B cell (primary cell): Measurements from ENCODE around the gene CEP68. TPM values are rescaled to one million over a fixed set of nuclear protein-coding genes. Genes with fewer than 3 reads are reported as not detected.

ENCODE experiments used
- ATAC-seq: fragments of 200-7000 bp; cut with Tn5 transposase; one replicate; pipeline ENCODE4 v1.10.0; 2021; ENCODE audit warnings: low read depth, mild to moderate bottlenecking, moderate number of reproducible peaks, moderate library complexity
- CTCF ChIA-PET: fragments of 350-600 bp; sonication (Branson Sonifier 250); formaldehyde crosslinking; loops from one replicate; lab custom pipeline; 2021; ENCODE audit warnings: antibody characterized with exemption, inconsistent platforms; lab: Charles Lee
- POLR2A ChIA-PET: fragments of 350-600 bp; sonication (Branson Sonifier 250); formaldehyde crosslinking; loops from one replicate; lab custom pipeline; 2021; ENCODE audit warnings: antibody characterized with exemption; lab: Charles Lee
- DNase-seq: peaks from one replicate; pipeline ENCODE4 v3.0.0; 2013
- H2AFZ ChIP-seq: 2 replicates; pipeline ENCODE4 v1.6.1; 2012; ENCODE audit warnings: mild to moderate bottlenecking, low read depth, low read length; ENCODE audit not compliant: insufficient read depth, poor library complexity, severe bottlenecking
- H3K27ac ChIP-seq, 2 donors: 1 replicate in 1 of 2; 2 replicates in 1 of 2; pipeline ENCODE4 v1.5.1; 2012 to 2013; ENCODE audit warnings: low read length in 2 of 2, mild to moderate bottlenecking in 2 of 2, moderate library complexity in 1 of 2
- H3K27me3 ChIP-seq, 4 experiments: fragments of 200-600 bp in 1 of 4; sonication (generic) in 1 of 4; replicated peaks in 1 of 4; 1 replicate in 2 of 4; 2 replicates in 2 of 4; pipeline versions ENCODE4 v1.6.1 to v1.7.0; 2013 to 2016; ENCODE audit warnings: low read length in 3 of 4, mild to moderate bottlenecking in 2 of 4, mixed read lengths in 1 of 4, moderate library complexity in 1 of 4; ENCODE audit not compliant: insufficient read depth in 4 of 4, control insufficient read depth in 3 of 4; ENCODE audit errors: control extremely low read depth in 1 of 4
- H3K36me3 ChIP-seq, 2 experiments: replicated peaks in 1 of 2; 1 replicate in 1 of 2; 2 replicates in 1 of 2; pipeline versions ENCODE4 v1.6.1 to v1.7.1; 2013; ENCODE audit warnings: low read length in 1 of 2; ENCODE audit not compliant: insufficient read depth in 2 of 2, control insufficient read depth in 1 of 2; ENCODE audit errors: control extremely low read depth in 1 of 2, extremely low read depth in 1 of 2
- H3K4me1 ChIP-seq, 2 donors: fragments of 200-600 bp in 1 of 2; sonication (generic) in 1 of 2; 1 replicate in 1 of 2; 2 replicates in 1 of 2; pipeline versions ENCODE4 v1.5.1 to v1.6.1; 2013 to 2017; ENCODE audit warnings: low read length in 2 of 2; ENCODE audit not compliant: control insufficient read depth in 2 of 2, insufficient read depth in 2 of 2
- H3K4me2 ChIP-seq: replicated peaks from 2 replicates; pipeline ENCODE3; 2012; ENCODE audit warnings: mild to moderate bottlenecking, low read depth, low read length; ENCODE audit not compliant: poor library complexity, severe bottlenecking
- H3K4me3 ChIP-seq, 5 experiments: fragments of 200-600 bp in 1 of 5; sonication (generic) in 1 of 5; 1 replicate in 3 of 5; 2 replicates in 2 of 5; pipeline versions ENCODE4 v1.5.1 to v1.7.0; 2011 to 2016; ENCODE audit warnings: low read length in 4 of 5, mild to moderate bottlenecking in 4 of 5, low read depth in 2 of 5, control low read depth in 1 of 5, moderate library complexity in 1 of 5; ENCODE audit not compliant: insufficient read depth in 1 of 5; ENCODE audit errors: control extremely low read depth in 1 of 5, extremely low read depth in 1 of 5
- H3K79me2 ChIP-seq: fragments of 200-600 bp; sonication (generic); one replicate; pipeline ENCODE4 v1.6.0; 2016; ENCODE audit warnings: low read length; ENCODE audit not compliant: control insufficient read depth, insufficient read depth
- H3K9ac ChIP-seq: fragments of 200-600 bp; sonication (generic); 2 replicates; pipeline ENCODE4 v1.6.1; 2017; ENCODE audit warnings: mild to moderate bottlenecking, low read length, moderate library complexity
- H3K9me3 ChIP-seq, 3 donors: one replicate each; pipeline versions ENCODE4 v1.6.1 to v1.7.1; 2013; ENCODE audit warnings: low read length in 2 of 3; ENCODE audit not compliant: control insufficient read depth in 2 of 3, insufficient read depth in 1 of 3; ENCODE audit errors: control extremely low read depth in 1 of 3
- H4K20me1 ChIP-seq: 2 replicates; pipeline ENCODE4 v1.6.0; 2012; ENCODE audit warnings: mild to moderate bottlenecking, low read length; ENCODE audit not compliant: insufficient read depth, control insufficient read depth, poor library complexity, severe bottlenecking
- H3K27ac Mint-ChIP-seq: one replicate; pipeline ENCODE4 v1.8.0; 2021; ENCODE audit warnings: mixed read lengths
- H3K27me3 Mint-ChIP-seq: one replicate; pipeline ENCODE4 v1.8.0; 2021; ENCODE audit warnings: mixed read lengths
- H3K4me1 Mint-ChIP-seq: one replicate; pipeline ENCODE4 v1.8.0; 2021; ENCODE audit warnings: mixed read lengths
- H3K4me3 Mint-ChIP-seq: one replicate; pipeline ENCODE4 v1.8.0; 2021; ENCODE audit warnings: mixed read lengths
- H3K9me3 Mint-ChIP-seq: one replicate; pipeline ENCODE4 v1.8.0; 2022; ENCODE audit warnings: mixed read lengths; ENCODE audit not compliant: insufficient read depth
- EZH2 ChIP-seq: IDR thresholded peaks from 2 replicates; pipeline ENCODE4 v1.6.1; 2012; ENCODE audit warnings: borderline replicate concordance, low read depth, mild to moderate bottlenecking, moderate library complexity, low read length; ENCODE audit not compliant: insufficient read depth, poor library complexity, severe bottlenecking
- WGBS: methylation state at CpG from one replicate; pipeline ENCODE4 v1.1.5; 2013; ENCODE audit warnings: missing lambda C conversion rate; ENCODE audit not compliant: insufficient coverage; 5-methylcytosine and 5-hydroxymethylcytosine counted together
- intact Hi-C: fragments of 100-400 bp; cut with micrococcal nuclease; formaldehyde crosslinking; loops from one replicate; pipeline ENCODE4 v1.10.0; 2022
- polyA plus RNA-seq: library from polyadenylated mRNA; depleted of rRNA; stranded (reverse); fragments of >200 nt; gene quantifications from 2 replicates; pipeline ENCODE4 v1.2.3, GENCODE V29; 2012
- total RNA-seq, 2 donors: library from RNA; stranded (reverse); fragments of 120-200 nt in 1 of 2; gene quantifications; 1 replicate in 1 of 2; 2 replicates in 1 of 2; pipeline versions ENCODE4 v1.2.3 to v1.2.4, GENCODE V29; 2013 to 2022
- TF ChIP-seq, protein P1 (sequence below): fragments of 200-600 bp; IDR thresholded peaks from one replicate; pipeline ENCODE4 v1.8.0; 2022; ENCODE audit warnings: antibody characterized with exemption, mild to moderate bottlenecking

Gene CEP68
- total and polyA plus RNA-seq, 2 donors (not counting 1 experiment from before 2014, with no cell fraction given), result 11.0 to 32.0 TPM

DNA sequence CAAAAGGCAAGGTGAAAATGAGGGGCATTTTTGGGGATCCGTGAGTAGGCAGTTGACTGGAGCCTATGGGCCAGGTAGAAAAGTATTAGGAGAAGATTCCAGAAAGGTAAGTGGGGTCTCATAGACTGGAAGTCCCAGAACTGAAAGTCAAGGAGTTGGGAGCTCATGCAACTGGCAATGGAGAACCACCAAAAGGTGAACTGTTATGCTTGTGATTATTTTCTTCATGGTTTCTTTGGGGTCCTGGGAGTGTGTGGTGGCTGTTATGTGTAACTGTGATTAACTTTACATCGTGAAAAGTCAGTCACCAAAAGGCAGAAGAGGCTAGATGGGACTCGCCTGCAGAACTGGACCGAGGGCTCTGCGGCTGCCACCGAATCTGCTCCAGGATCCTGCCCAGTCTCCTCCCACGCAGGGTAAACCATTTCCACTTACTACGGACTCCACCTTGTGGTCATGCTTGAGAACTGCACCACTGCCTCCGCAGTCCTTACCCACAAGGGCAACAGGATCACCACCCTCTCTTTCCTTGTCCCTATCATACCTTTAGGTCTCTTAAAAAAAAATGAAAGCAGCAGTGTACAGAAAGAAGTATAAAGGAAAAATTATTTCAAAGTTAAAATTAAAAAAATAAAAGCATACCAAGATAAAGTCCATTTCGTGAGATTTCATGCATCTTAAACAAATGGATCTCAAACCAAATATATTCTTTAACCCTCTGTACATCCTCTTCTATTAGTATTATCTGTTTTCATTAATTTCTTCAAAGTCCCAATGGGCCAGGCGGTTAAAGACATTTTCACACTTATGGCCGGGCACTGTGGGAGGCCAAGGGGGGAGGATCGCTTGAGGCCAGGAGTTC, 15.6 kb upstream of the CEP68 start:
- TF ChIP-seq, protein P1, sequence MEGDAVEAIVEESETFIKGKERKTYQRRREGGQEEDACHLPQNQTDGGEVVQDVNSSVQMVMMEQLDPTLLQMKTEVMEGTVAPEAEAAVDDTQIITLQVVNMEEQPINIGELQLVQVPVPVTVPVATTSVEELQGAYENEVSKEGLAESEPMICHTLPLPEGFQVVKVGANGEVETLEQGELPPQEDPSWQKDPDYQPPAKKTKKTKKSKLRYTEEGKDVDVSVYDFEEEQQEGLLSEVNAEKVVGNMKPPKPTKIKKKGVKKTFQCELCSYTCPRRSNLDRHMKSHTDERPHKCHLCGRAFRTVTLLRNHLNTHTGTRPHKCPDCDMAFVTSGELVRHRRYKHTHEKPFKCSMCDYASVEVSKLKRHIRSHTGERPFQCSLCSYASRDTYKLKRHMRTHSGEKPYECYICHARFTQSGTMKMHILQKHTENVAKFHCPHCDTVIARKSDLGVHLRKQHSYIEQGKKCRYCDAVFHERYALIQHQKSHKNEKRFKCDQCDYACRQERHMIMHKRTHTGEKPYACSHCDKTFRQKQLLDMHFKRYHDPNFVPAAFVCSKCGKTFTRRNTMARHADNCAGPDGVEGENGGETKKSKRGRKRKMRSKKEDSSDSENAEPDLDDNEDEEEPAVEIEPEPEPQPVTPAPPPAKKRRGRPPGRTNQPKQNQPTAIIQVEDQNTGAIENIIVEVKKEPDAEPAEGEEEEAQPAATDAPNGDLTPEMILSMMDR, result peak; percentile 96
- TF ChIP-seq EZH2, result no peak
- H3K27me3 Mint-ChIP-seq, result no peaks in the 10 kb centered on the region
- no peak overlapping the region for H3K4me3 ChIP-seq
- ATAC-seq (peak; percentile 99), DNase-seq (peak; percentile 86)
- H3K27ac ChIP-seq, result no peak overlapping the region
- peak overlapping the region; percentile 49 for H3K4me2 ChIP-seq
- H2AFZ ChIP-seq, result no peak overlapping the region
- ChIA-PET POLR2A (interaction anchor here (0.7 to 1.0 kb wide), 4 partner anchors 41 to 124 kb away, joined by 3 to 4 read pairs (median 4); no protein-coding TSS in a partner anchor), CTCF (interaction anchor here (0.9 to 20.2 kb wide), 15 partner anchors 9 to 122 kb away, joined by 3 to 360 read pairs (median 5); no protein-coding TSS in a partner anchor)
- H4K20me1 ChIP-seq, result peaks cover 5% of the 10 kb centered on the region
- intact Hi-C loops, result loop anchor here (1.0 to 5.0 kb wide), 6 partner anchors 14 to 453 kb away; partner anchors contain the start of genes CEP68 and SLC1A4
- peaks cover 7% of the 10 kb centered on the region for H3K9me3 Mint-ChIP-seq
- H3K27ac Mint-ChIP-seq, result peak overlapping the region; percentile 42
- peaks cover 18% of the 10 kb centered on the region for H3K4me1 Mint-ChIP-seq
- peaks cover 5% of the 10 kb centered on the region in 2 donors for H3K4me1 ChIP-seq
- H3K9me3 ChIP-seq, result peaks cover 0 to 14% (median 11%) of the 10 kb centered on the region in 3 donors
- H3K9ac ChIP-seq, result no peak overlapping the region
- peaks cover 6 to 67% of the 10 kb centered on the region in 2 experiments for H3K36me3 ChIP-seq
- WGBS, result 39% methylated on average over 8 of the region's 13 CpGs
- no peaks in the 10 kb centered on the region for H3K27me3 ChIP-seq
- peaks cover 64% of the 10 kb centered on the region for H3K79me2 ChIP-seq
- no peak overlapping the region for H3K4me3 Mint-ChIP-seq
